LNCAP (cell line): ENCODE measurements around the gene SLC25A26.

Source experiments
- CTCF ChIP-seq: fragments of 450-650 bp; IDR thresholded peaks from 2 replicates; pipeline ENCODE4 v1.5.1; 2017; ENCODE audit warnings: mild to moderate bottlenecking

Gene SLC25A26

GRCh38 chr3:66396888-66397287 lies 176.1 kb downstream of the SLC25A26 start:
- no peak for TF ChIP-seq CTCF

- no peak for TF ChIP-seq CTCF
Measured at GRCh38 chr3:66397745-66398144, 176.9 kb downstream of the SLC25A26 start.

- TF ChIP-seq CTCF, result no peak
Measured at GRCh38 chr3:66398228-66399025, 177.6 kb downstream of the SLC25A26 start.

GRCh38 chr3:66399529-66400232 lies 178.9 kb downstream of the SLC25A26 start:
- no peak for TF ChIP-seq CTCF

- TF ChIP-seq CTCF, result no peak
Measured at GRCh38 chr3:66400411-66401156, 179.8 kb downstream of the SLC25A26 start.

GRCh38 chr3:66401157-66401550 lies 180.4 kb downstream of the SLC25A26 start:
- no peak for TF ChIP-seq CTCF

GRCh38 chr3:66401675-66402491 lies 181.1 kb downstream of the SLC25A26 start:
- TF ChIP-seq CTCF, result no peak
